K562 (cell line): Measurements from ENCODE around the gene CLTRN. TPM values are rescaled to one million over a fixed set of nuclear protein-coding genes. Genes with fewer than 3 reads are reported as not detected.

Experiments used
- ATAC-seq: fragments of 200-7000 bp; cut with Tn5 transposase; 3 replicates; pipeline ENCODE4 v1.9.1; 2020; ENCODE audit warnings: moderate library complexity
- BruUV-seq: library from RNA; stranded (reverse); fragments of 400-500 nt; replicated peaks from 2 replicates; lab custom pipeline; 2021; lab: Mats Ljungman, UMichigan
- CTCF ChIA-PET: fragments of 300-600 bp; formaldehyde crosslinking; extraction: SDS; loops from one replicate; lab custom pipeline; 2021; ENCODE audit warnings: low intra/inter-chr PET ratio; lab: Yijun Ruan, JAX
- POLR2A ChIA-PET: fragments of 300-600, 350-650 bp; sonication (Branson Sonifier 250); formaldehyde crosslinking; extraction: SDS; loops from one replicate; lab custom pipeline; 2021; ENCODE audit warnings: antibody characterized with exemption, inconsistent platforms; lab: Yijun Ruan, JAX
- DNase-seq, 4 experiments: peaks; one replicate each; pipeline versions ENCODE4 v3.0.0 to v3.0.0-alpha.2; 2011 to 2018; ENCODE audit warnings: low spot score in 3 of 4, mixed read lengths in 3 of 4; ENCODE audit errors: extremely low read depth in 1 of 4
- FAIRE-seq: peaks from 2 replicates; lab custom pipeline; 2011; peaks lifted over from hg19 to GRCh38; lab: Jason Lieb, UNC
- H2AFZ ChIP-seq: 2 replicates; pipeline ENCODE4 v1.6.0; 2011; ENCODE audit warnings: low read depth, low read length, control low read depth, inconsistent platforms
- H3K27ac ChIP-seq: fragments of 200-600 bp; 3 replicates; pipeline ENCODE4 v1.8.0; 2011; ENCODE audit warnings: low read depth, mild to moderate bottlenecking, control low read depth, inconsistent platforms, low read length, moderate library complexity, mixed read lengths; ENCODE audit errors: extremely low read depth
- H3K27me3 ChIP-seq, 2 experiments: fragments of 300-600 bp in 1 of 2; 2 replicates in 1 of 2; 3 replicates in 1 of 2; pipeline versions ENCODE4 v1.6.0 to v1.8.0; 2011; ENCODE audit warnings: inconsistent platforms in 2 of 2, low read length in 2 of 2, mild to moderate bottlenecking in 1 of 2, mixed read lengths in 1 of 2, moderate library complexity in 1 of 2; ENCODE audit not compliant: control insufficient read depth in 2 of 2, insufficient read depth in 2 of 2
- H3K36me3 ChIP-seq: fragments of 300-600 bp; 3 replicates; pipeline ENCODE4 v1.8.0; 2011; ENCODE audit warnings: mild to moderate bottlenecking, low read length, inconsistent platforms; ENCODE audit not compliant: control insufficient read depth, insufficient read depth
- H3K4me1 ChIP-seq, 2 experiments: fragments of 200-600 bp in 1 of 2; replicated peaks in 1 of 2; 2 replicates in 1 of 2; 3 replicates in 1 of 2; pipeline versions ENCODE4 v1.5.1 to v1.8.0; 2011; ENCODE audit warnings: inconsistent platforms in 2 of 2, low read length in 2 of 2, mild to moderate bottlenecking in 1 of 2, mixed read lengths in 1 of 2, moderate library complexity in 1 of 2; ENCODE audit not compliant: control insufficient read depth in 2 of 2, insufficient read depth in 2 of 2
- H3K4me2 ChIP-seq: 2 replicates; pipeline ENCODE4 v1.6.1; 2011; ENCODE audit warnings: low read length, control low read depth, inconsistent platforms, mixed read lengths; ENCODE audit not compliant: insufficient read depth
- H3K4me3 ChIP-seq: fragments of 200-600 bp; sonication (generic), shearing (Covaris generic); 2 replicates; pipeline ENCODE4 v1.5.1; 2016; ENCODE audit warnings: control low read depth, inconsistent platforms
- H3K79me2 ChIP-seq: fragments of 200-600 bp; 3 replicates; pipeline ENCODE4 v1.8.0; 2011; ENCODE audit warnings: low read length, inconsistent platforms; ENCODE audit not compliant: control insufficient read depth, insufficient read depth
- H3K9ac ChIP-seq, 2 experiments: 2 replicates each; pipeline versions ENCODE4 v1.6.0 to v1.6.1; 2011; ENCODE audit warnings: low read depth in 2 of 2, low read length in 2 of 2, control low read depth in 1 of 2, inconsistent platforms in 1 of 2, mild to moderate bottlenecking in 1 of 2, mixed read lengths in 1 of 2; ENCODE audit not compliant: insufficient read depth in 1 of 2
- H3K9me1 ChIP-seq: one replicate; pipeline ENCODE4 v1.6.0; 2011; ENCODE audit warnings: inconsistent platforms, mild to moderate bottlenecking, low read length, moderate library complexity; ENCODE audit not compliant: control insufficient read depth, insufficient read depth
- H3K9me3 ChIP-seq: replicated peaks from 2 replicates; pipeline ENCODE4 v1.5.1; 2011; ENCODE audit warnings: low read depth, low read length, inconsistent platforms; ENCODE audit not compliant: control insufficient read depth, insufficient read depth
- H4K20me1 ChIP-seq: replicated peaks from 2 replicates; pipeline ENCODE4 v1.6.1; 2011; ENCODE audit warnings: low read length, inconsistent platforms, mixed read lengths; ENCODE audit not compliant: control insufficient read depth, insufficient read depth
- ETS2 ChIP-seq: IDR thresholded peaks from 2 replicates; pipeline ENCODE4 v1.6.1; 2016; ENCODE audit warnings: borderline replicate concordance, missing genetic modification characterization, mild to moderate bottlenecking, moderate library complexity, missing compliant biosample characterization; ENCODE audit not compliant: poor library complexity, severe bottlenecking
- GTF2A2 ChIP-seq: IDR thresholded peaks from 2 replicates; pipeline ENCODE4 v1.6.1; 2016; ENCODE audit warnings: mild to moderate bottlenecking, missing genetic modification characterization, missing compliant biosample characterization
- GTF2E2 ChIP-seq: fragments of 200-800 bp; sonication (Bioruptor generic); IDR thresholded peaks from 2 replicates; pipeline ENCODE4 v1.6.1; 2016; ENCODE audit warnings: missing genetic modification characterization, missing compliant biosample characterization
- KAT7 ChIP-seq: sonication (generic); formaldehyde crosslinking; IDR thresholded peaks from 2 replicates; pipeline ENCODE4 v1.8.0; 2022; ENCODE audit warnings: missing genetic modification reagents, mild to moderate bottlenecking, borderline replicate concordance
- NCOA1 ChIP-seq: fragments of 450-650 bp; IDR thresholded peaks from 2 replicates; pipeline ENCODE4 v1.6.1; 2016; ENCODE audit warnings: low read depth
- NEUROD1 ChIP-seq: fragments of 150-350 bp; IDR thresholded peaks from 2 replicates; pipeline ENCODE4 v1.6.1; 2014; ENCODE audit warnings: borderline replicate concordance, low read length, low read depth; ENCODE audit not compliant: partially characterized antibody
- SNIP1 ChIP-seq: fragments of 450-650 bp; IDR thresholded peaks from 2 replicates; pipeline ENCODE4 v1.7.1; 2017; ENCODE audit warnings: low read depth, mild to moderate bottlenecking
- SP1 ChIP-seq: sonication (generic); formaldehyde crosslinking; IDR thresholded peaks from 2 replicates; pipeline ENCODE4 v1.8.1; 2022; ENCODE audit warnings: mild to moderate bottlenecking, missing genetic modification reagents
- TFAM ChIP-seq: fragments of 250-450 bp; sonication (Bioruptor Pico); conservative IDR thresholded peaks from 2 replicates; pipeline ENCODE4 v1.5.0; 2021; ENCODE audit warnings: mild to moderate bottlenecking, moderate library complexity
- ZC3H11A ChIP-seq: IDR thresholded peaks from 2 replicates; pipeline ENCODE4 v1.6.1; 2012; ENCODE audit warnings: low read depth, low read length, improper control_type of control experiment
- ZNF165 ChIP-seq: fragments of 250-450 bp; sonication (Bioruptor Pico); IDR thresholded peaks from 2 replicates; pipeline ENCODE4 v1.4.0; 2020; ENCODE audit warnings: borderline replicate concordance
- WGBS: fragments of 100-300 bp; shearing (Covaris generic); methylation state at CpG from one replicate; pipeline ENCODE4 v1.1.6; 2016; ENCODE audit warnings: low coverage, mixed read lengths; ENCODE audit not compliant: insufficient coverage; ENCODE audit errors: missing lambda C conversion rate; 5-methylcytosine and 5-hydroxymethylcytosine counted together
- in situ Hi-C: fragments of 300-500 bp; cut with MboI; formaldehyde crosslinking; loops from 4 replicates; pipeline ENCODE4 v1.15.0; 2018; ENCODE audit warnings: inconsistent platforms, mixed read lengths
- intact Hi-C: fragments of 100-400 bp; cut with micrococcal nuclease; formaldehyde crosslinking; loops from 2 replicates; pipeline ENCODE4 v1.14.2; 2022
- polyA plus RNA-seq, 8 experiments: library from polyadenylated mRNA; depleted of rRNA in 4 of 8; stranded (reverse) in 5 of 8; unstranded in 3 of 8; fragments of >200 nt; fragmentation: Nextera tagmentation in 2 of 8; fragmentation: Illumina TruSeq in 1 of 8; extraction: Ambion mirVana in 2 of 8; extraction: Trizol in 1 of 8; gene quantifications; 2 replicates each; pipeline versions ENCODE4 v1.2.1 to v1.2.3, GENCODE V29; 2011 to 2014; ENCODE audit warnings: inconsistent platforms in 1 of 8, missing spikeins in 1 of 8
- total RNA-seq, 7 experiments: library from RNA; depleted of rRNA in 6 of 7; stranded (reverse); fragments of >200 nt in 6 of 7; fragmentation: Illumina TruSeq in 2 of 7; extraction: Trizol in 2 of 7; gene quantifications; 2 replicates each; pipeline versions ENCODE4 v1.2.1 to v1.2.3, GENCODE V29; 2011 to 2021; ENCODE audit warnings: low replicate concordance in 1 of 7
- TF ChIP-seq, protein P1 (sequence below): fragments of 250-450 bp; sonication (Bioruptor Pico); IDR thresholded peaks from 2 replicates; pipeline ENCODE4 v1.8.0; 2022; ENCODE audit warnings: moderate library complexity, mild to moderate bottlenecking, inconsistent platforms
- TF ChIP-seq, protein P2 (sequence below): IDR thresholded peaks from 2 replicates; pipeline ENCODE4 v1.6.1; 2016; ENCODE audit warnings: missing genetic modification characterization, missing compliant biosample characterization
- TF ChIP-seq, protein P3 (sequence below): sonication (generic); formaldehyde crosslinking; IDR thresholded peaks from 2 replicates; pipeline ENCODE4 v1.8.0; 2022; ENCODE audit warnings: missing genetic modification reagents, mild to moderate bottlenecking, borderline replicate concordance

Gene CLTRN
- total and polyA plus RNA-seq, 9 of the 15 experiments (the other 6 are each of a cell fraction or from before 2014, with no cell fraction given), result 0.11 to 0.36 (median 0.18) TPM; not detected in 2

DNA sequence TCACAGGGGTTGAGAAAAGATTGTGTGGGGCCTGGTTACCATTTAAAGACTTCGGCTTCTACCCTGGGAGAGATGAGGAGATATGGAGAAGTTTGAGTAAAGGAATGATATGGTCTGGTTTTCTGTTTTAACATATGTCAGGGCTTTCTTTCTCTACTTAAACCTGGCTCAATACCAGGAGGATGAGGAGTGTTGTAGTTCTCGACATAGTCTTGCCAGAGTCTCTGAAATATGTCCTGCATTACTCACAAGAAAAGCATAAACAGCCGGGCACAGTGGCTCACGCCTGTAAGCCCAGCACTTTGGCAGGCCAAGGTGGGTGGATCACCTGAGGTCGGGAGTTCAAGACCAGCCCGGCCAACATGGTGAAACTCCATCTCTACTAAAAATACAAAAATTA, 47.5 kb downstream of the CLTRN start:
- FAIRE-seq, result no peak

More for the DNA sequence above, 47.5 kb downstream of the CLTRN start:
- no peaks in the 10 kb centered on the region for H3K36me3 ChIP-seq
- WGBS, result 8% methylated on average over 6 of the region's 6 CpGs
- BruUV-seq, result no TSS peak
- intact Hi-C loops (no loop called here), in situ Hi-C loops (no loop called here)
- no peak overlapping the region for H3K4me2 ChIP-seq
- TF ChIP-seq GTF2E2 (tag), result no peak
- TF ChIP-seq ZC3H11A, result no peak
- TF ChIP-seq NEUROD1, result no peak
- TF ChIP-seq ETS2 (tag), result no peak
- TF ChIP-seq TFAM (CRISPR knock-in tag), result no peak
- TF ChIP-seq ZNF165, result no peak
- no peak for TF ChIP-seq GTF2A2 (tag)
- TF ChIP-seq KAT7 (CRISPR knock-in tag), result no peak
- no peak for TF ChIP-seq SNIP1
- TF ChIP-seq, protein P1, sequence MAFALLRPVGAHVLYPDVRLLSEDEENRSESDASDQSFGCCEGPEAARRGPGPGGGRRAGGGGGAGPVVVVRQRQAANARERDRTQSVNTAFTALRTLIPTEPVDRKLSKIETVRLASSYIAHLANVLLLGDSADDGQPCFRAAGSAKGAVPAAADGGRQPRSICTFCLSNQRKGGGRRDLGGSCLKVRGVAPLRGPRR, result no peak
- TF ChIP-seq SP1 (CRISPR knock-in tag), result no peak
- TF ChIP-seq, protein P2, sequence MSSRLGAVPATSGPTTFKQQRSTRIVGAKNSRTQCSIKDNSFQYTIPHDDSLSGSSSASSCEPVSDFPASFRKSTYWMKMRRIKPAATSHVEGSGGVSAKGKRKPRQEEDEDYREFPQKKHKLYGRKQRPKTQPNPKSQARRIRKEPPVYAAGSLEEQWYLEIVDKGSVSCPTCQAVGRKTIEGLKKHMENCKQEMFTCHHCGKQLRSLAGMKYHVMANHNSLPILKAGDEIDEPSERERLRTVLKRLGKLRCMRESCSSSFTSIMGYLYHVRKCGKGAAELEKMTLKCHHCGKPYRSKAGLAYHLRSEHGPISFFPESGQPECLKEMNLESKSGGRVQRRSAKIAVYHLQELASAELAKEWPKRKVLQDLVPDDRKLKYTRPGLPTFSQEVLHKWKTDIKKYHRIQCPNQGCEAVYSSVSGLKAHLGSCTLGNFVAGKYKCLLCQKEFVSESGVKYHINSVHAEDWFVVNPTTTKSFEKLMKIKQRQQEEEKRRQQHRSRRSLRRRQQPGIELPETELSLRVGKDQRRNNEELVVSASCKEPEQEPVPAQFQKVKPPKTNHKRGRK, result no peak
- TF ChIP-seq, protein P3, sequence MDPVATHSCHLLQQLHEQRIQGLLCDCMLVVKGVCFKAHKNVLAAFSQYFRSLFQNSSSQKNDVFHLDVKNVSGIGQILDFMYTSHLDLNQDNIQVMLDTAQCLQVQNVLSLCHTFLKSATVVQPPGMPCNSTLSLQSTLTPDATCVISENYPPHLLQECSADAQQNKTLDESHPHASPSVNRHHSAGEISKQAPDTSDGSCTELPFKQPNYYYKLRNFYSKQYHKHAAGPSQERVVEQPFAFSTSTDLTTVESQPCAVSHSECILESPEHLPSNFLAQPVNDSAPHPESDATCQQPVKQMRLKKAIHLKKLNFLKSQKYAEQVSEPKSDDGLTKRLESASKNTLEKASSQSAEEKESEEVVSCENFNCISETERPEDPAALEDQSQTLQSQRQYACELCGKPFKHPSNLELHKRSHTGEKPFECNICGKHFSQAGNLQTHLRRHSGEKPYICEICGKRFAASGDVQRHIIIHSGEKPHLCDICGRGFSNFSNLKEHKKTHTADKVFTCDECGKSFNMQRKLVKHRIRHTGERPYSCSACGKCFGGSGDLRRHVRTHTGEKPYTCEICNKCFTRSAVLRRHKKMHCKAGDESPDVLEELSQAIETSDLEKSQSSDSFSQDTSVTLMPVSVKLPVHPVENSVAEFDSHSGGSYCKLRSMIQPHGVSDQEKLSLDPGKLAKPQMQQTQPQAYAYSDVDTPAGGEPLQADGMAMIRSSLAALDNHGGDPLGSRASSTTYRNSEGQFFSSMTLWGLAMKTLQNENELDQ (CRISPR knock-in tag), result no peak
- no peak for TF ChIP-seq NCOA1
- H3K9me3 ChIP-seq, result no peaks in the 10 kb centered on the region
- no peak overlapping the region for H3K4me3 ChIP-seq
- H4K20me1 ChIP-seq, result no peaks in the 10 kb centered on the region
- H2AFZ ChIP-seq, result no peak overlapping the region
- no peak for ATAC-seq
- POLR2A ChIA-PET, result no interaction called here
- no peak overlapping the region for H3K27ac ChIP-seq
- H3K79me2 ChIP-seq, result no peaks in the 10 kb centered on the region
- H3K27me3 ChIP-seq, result no peaks in the 10 kb centered on the region
- no peaks in the 10 kb centered on the region for H3K9me1 ChIP-seq
- no peak for DNase-seq
- no peak overlapping the region for H3K9ac ChIP-seq
- H3K4me1 ChIP-seq, result no peaks in the 10 kb centered on the region
- CTCF ChIA-PET, result no interaction called here
